GM18502 (cell line): ENCODE results near the gene RHOC.
A peak's percentile ranks its signal among the peaks of the same experiment; 100 is the strongest.
"Not testable (repeated sequence)": the region's sequence is repeated elsewhere in the genome, so short reads cannot be mapped to it uniquely, and the experiment has no call there.

ENCODE experiments used
- ATAC-seq: cut with Tn5 transposase; IDR thresholded peaks from one replicate; pipeline ENCODE4 v1.9.1; 2021; ENCODE audit warnings: mild to moderate bottlenecking; ENCODE audit not compliant: unreplicated experiment, poor library complexity

Gene RHOC

GRCh38 chr1:112706505-112707220, at the start of gene RHOC:
RHOC (minus strand) TSS chr1:112707127; CDS start chr1:112703799, 3,328 bp downstream.
- peak; percentile 67 for ATAC-seq

GRCh38 chr1:112754116-112754628, 47.2 kb upstream of the RHOC start:
- ATAC-seq: no peak

GRCh38 chr1:112748396-112748795, 41.5 kb upstream of the RHOC start:
- no peak for ATAC-seq

- ATAC-seq: no peak
These were observed 37.2 kb upstream of the RHOC start for GRCh38 chr1:112744009-112744578.

GRCh38 chr1:112743174-112744008, 36.5 kb upstream of the RHOC start:
- ATAC-seq: no peak

- no peak for ATAC-seq
These were observed 30.6 kb upstream of the RHOC start for GRCh38 chr1:112737573-112737972.

- ATAC-seq: no peak
These were observed 28.8 kb upstream of the RHOC start for GRCh38 chr1:112735752-112736151.

GRCh38 chr1:112731451-112731850, 24.5 kb upstream of the RHOC start:
- ATAC-seq: no peak

GRCh38 chr1:112729909-112730308, 23.0 kb upstream of the RHOC start:
- ATAC-seq: no peak

- not testable (repeated sequence) for ATAC-seq
These were observed 22.1 kb upstream of the RHOC start for GRCh38 chr1:112729011-112729410.

GRCh38 chr1:112728306-112728971, 21.5 kb upstream of the RHOC start:
- ATAC-seq: not testable (repeated sequence)

- ATAC-seq: no peak
These were observed 20.8 kb upstream of the RHOC start for GRCh38 chr1:112727716-112728115.

- ATAC-seq: not testable (repeated sequence)
These were observed 17.3 kb upstream of the RHOC start for GRCh38 chr1:112724240-112724639.

GRCh38 chr1:112723511-112723839, 16.5 kb upstream of the RHOC start:
- no peak for ATAC-seq

- ATAC-seq: no peak
These were observed 15.9 kb upstream of the RHOC start for GRCh38 chr1:112722601-112723510.

GRCh38 chr1:112721966-112722524, 15.1 kb upstream of the RHOC start:
- ATAC-seq: no peak

- ATAC-seq: not testable (repeated sequence)
These were observed 14.4 kb upstream of the RHOC start for GRCh38 chr1:112721294-112721693.

GRCh38 chr1:112720800-112721199, 13.9 kb upstream of the RHOC start:
- no peak for ATAC-seq

- ATAC-seq: no peak
These were observed 12.8 kb upstream of the RHOC start for GRCh38 chr1:112719706-112720105.
